ENCODE measurements around the gene ATF7IP2. TPM values are rescaled to one million over a fixed set of nuclear protein-coding genes. Genes with fewer than 3 reads are reported as not detected.
A peak's percentile ranks its signal among the peaks of the same experiment; 100 is the strongest.

Gene ATF7IP2
- total and polyA plus RNA-seq, 2 of the 13 experiments (the other 11 are each of a cell fraction or from before 2014, with no cell fraction given) = 117 to 217 TPM

DNA sequence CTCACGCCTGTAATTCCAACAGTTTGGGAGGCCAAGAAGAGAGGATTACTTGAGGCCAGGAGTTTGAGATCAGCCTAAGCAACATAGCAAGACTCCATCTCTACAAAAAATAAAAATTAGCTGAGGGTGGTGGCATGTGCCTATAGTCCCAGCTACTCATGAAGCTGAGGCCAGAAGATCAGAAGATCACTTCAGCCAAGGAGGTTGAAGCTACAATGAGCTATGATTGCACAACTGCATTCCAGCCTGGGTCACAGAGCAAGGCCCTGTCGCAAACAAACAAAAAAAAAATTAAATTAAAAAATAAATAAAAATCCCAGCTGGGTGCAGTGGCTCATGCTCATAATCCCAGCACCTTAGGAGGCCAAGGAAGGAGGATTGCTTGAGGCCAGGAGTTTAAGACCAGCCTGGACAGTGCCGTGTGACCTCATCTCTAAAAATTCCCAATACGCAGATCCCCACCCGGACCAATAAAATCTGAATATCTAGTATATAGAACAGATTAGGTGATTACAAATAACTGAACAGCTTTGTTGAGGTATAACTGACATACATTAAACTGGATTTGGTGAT lies 18.2 kb upstream of the ATF7IP2 start (continued):
- TF ChIP-seq, protein P1, sequence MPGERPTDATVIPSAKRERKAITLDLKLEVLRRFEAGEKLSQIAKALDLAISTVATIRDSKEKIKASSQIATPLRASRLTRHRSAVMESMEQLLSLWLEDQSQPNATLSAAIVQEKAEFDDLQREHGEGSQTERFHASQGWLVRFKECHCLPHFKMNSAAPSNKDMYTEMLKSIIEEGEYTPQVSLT (CRISPR knock-in tag; IDR thresholded peaks at IDR 0.05; ENCODE audit: borderline replicate concordance, low read depth) = no peak
- TF ChIP-seq BRCA1 (CRISPR knock-in tag; IDR thresholded peaks at IDR 0.05) (0 out of 2 replicates have a peak, but pooled peaks have one; percentile 33), SOX5 (CRISPR knock-in tag; IDR thresholded peaks at IDR 0.05; ENCODE audit: borderline replicate concordance) (peak; percentile 74; the same call in 1 of the 2 replicates), FOSL2 (CRISPR knock-in tag; IDR thresholded peaks at IDR 0.05) (0 out of 2 replicates have a peak, but pooled peaks have one; percentile 64), ZNF607 (CRISPR knock-in tag; IDR thresholded peaks at IDR 0.05; ENCODE audit: borderline replicate concordance) (0 out of 2 replicates have a peak, but pooled peaks have one; percentile 14), ZNF232 (CRISPR knock-in tag; IDR thresholded peaks at IDR 0.05; ENCODE audit: borderline replicate concordance) (no peak), ZNF629 (CRISPR knock-in tag; conservative IDR thresholded peaks at IDR 0.05) (peak; percentile 43; the same call in 1 of the 2 replicates), ZNF264 (CRISPR knock-in tag; IDR thresholded peaks at IDR 0.05) (peak; percentile 68), PITX1 (CRISPR knock-in tag; IDR thresholded peaks at IDR 0.05) (peak; percentile 90), ZNF180 (CRISPR knock-in tag; IDR thresholded peaks at IDR 0.05; ENCODE audit: borderline replicate concordance, low read depth) (no peak), SYNCRIP (IDR thresholded peaks at IDR 0.05; ENCODE audit: insufficient read depth, low read depth, low read length) (no peak), MIER3 (CRISPR knock-in tag; IDR thresholded peaks at IDR 0.05; ENCODE audit: borderline replicate concordance) (peak; percentile 86; the same call in 1 of the 2 replicates), CHCHD3 (CRISPR knock-in tag; IDR thresholded peaks at IDR 0.05) (no peak), ZNF678 (CRISPR knock-in tag; IDR thresholded peaks at IDR 0.05) (no peak), ZBTB3 (CRISPR knock-in tag; IDR thresholded peaks at IDR 0.05; ENCODE audit: borderline replicate concordance, low read depth) (0 out of 2 replicates have a peak, but pooled peaks have one; percentile 55), MIER2 (CRISPR knock-in tag; IDR thresholded peaks at IDR 0.05) (peak; percentile 62; the same call in 1 of the 2 replicates), ZKSCAN5 (CRISPR knock-in tag; IDR thresholded peaks at IDR 0.05) (no peak), RORA (CRISPR knock-in tag; IDR thresholded peaks at IDR 0.05) (peak; percentile 99), HDAC2 (CRISPR knock-in tag; IDR thresholded peaks at IDR 0.05) (peak; percentile 86; the same call in 1 of the 2 replicates), NR2F6 (IDR thresholded peaks at IDR 0.05) (peak; percentile 83), NR2F6 (CRISPR knock-in tag; IDR thresholded peaks at IDR 0.05) (peak; percentile 90), MYC (CRISPR knock-in tag; IDR thresholded peaks at IDR 0.05; ENCODE audit: borderline replicate concordance) (0 out of 2 replicates have a peak, but pooled peaks have one; percentile 41), ISL2 (CRISPR knock-in tag; IDR thresholded peaks at IDR 0.05) (peak; percentile 74), STAG1 (CRISPR knock-in tag; IDR thresholded peaks at IDR 0.05) (peak; percentile 21; the same call in 1 of the 2 replicates)
- TF ChIP-seq, protein P2, sequence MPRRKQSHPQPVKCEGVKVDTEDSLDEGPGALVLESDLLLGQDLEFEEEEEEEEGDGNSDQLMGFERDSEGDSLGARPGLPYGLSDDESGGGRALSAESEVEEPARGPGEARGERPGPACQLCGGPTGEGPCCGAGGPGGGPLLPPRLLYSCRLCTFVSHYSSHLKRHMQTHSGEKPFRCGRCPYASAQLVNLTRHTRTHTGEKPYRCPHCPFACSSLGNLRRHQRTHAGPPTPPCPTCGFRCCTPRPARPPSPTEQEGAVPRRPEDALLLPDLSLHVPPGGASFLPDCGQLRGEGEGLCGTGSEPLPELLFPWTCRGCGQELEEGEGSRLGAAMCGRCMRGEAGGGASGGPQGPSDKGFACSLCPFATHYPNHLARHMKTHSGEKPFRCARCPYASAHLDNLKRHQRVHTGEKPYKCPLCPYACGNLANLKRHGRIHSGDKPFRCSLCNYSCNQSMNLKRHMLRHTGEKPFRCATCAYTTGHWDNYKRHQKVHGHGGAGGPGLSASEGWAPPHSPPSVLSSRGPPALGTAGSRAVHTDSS (CRISPR knock-in tag; conservative IDR thresholded peaks at IDR 0.05) = no peak
- TF ChIP-seq, protein P3, sequence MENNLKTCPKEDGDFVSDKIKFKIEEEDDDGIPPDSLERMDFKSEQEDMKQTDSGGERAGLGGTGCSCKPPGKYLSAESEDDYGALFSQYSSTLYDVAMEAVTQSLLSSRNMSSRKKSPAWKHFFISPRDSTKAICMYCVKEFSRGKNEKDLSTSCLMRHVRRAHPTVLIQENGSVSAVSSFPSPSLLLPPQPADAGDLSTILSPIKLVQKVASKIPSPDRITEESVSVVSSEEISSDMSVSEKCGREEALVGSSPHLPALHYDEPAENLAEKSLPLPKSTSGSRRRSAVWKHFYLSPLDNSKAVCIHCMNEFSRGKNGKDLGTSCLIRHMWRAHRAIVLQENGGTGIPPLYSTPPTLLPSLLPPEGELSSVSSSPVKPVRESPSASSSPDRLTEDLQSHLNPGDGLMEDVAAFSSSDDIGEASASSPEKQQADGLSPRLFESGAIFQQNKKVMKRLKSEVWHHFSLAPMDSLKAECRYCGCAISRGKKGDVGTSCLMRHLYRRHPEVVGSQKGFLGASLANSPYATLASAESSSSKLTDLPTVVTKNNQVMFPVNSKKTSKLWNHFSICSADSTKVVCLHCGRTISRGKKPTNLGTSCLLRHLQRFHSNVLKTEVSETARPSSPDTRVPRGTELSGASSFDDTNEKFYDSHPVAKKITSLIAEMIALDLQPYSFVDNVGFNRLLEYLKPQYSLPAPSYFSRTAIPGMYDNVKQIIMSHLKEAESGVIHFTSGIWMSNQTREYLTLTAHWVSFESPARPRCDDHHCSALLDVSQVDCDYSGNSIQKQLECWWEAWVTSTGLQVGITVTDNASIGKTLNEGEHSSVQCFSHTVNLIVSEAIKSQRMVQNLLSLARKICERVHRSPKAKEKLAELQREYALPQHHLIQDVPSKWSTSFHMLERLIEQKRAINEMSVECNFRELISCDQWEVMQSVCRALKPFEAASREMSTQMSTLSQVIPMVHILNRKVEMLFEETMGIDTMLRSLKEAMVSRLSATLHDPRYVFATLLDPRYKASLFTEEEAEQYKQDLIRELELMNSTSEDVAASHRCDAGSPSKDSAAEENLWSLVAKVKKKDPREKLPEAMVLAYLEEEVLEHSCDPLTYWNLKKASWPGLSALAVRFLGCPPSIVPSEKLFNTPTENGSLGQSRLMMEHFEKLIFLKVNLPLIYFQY (CRISPR knock-in tag; IDR thresholded peaks at IDR 0.05; ENCODE audit: borderline replicate concordance) = peak; percentile 43; the same call in 1 of the 2 replicates
